ENCODE measurements around the gene CDH13. TPM values are rescaled to one million over a fixed set of nuclear protein-coding genes. Genes with fewer than 3 reads are reported as not detected.

Gene CDH13
- polyA plus RNA-seq, 1 donor from 2014 or later, result 3.2 TPM

GRCh38 chr16:82996814-82997213 is 370.0 kb downstream of the CDH13 start:
- H3K9me2 ChIP-seq (ENCODE audit: insufficient read depth, low read length), result no peaks in the 10 kb centered on the region
- H3K4me2 ChIP-seq (ENCODE audit: low read length), result no peak overlapping the region
- H2AFZ ChIP-seq (ENCODE audit: low read depth, low read length), result no peak overlapping the region
- H4K20me1 ChIP-seq (ENCODE audit: insufficient read depth), result no peaks in the 10 kb centered on the region
- no peaks in the 10 kb centered on the region for H3K79me2 ChIP-seq (replicated peaks; ENCODE audit: insufficient read depth, low read length)
- H3K4me3 ChIP-seq (ENCODE audit: low read length), result no peak overlapping the region
- no peaks in the 10 kb centered on the region for H3K27me3 ChIP-seq (ENCODE audit: insufficient read depth, low read depth, low read length)
- no peaks in the 10 kb centered on the region for H3K9me3 ChIP-seq (ENCODE audit: low read length)
- H3F3A ChIP-seq (ENCODE audit: insufficient read depth, low read length, poor library complexity, severe bottlenecking), result no peaks in the 10 kb centered on the region
- no peak for TF ChIP-seq POLR2AphosphoS5 (IDR thresholded peaks at IDR 0.05)
- no peak for TF ChIP-seq MXI1 (conservative IDR thresholded peaks at IDR 0.05; ENCODE audit: poor library complexity, severe bottlenecking)
- no peak for TF ChIP-seq TAF1 (IDR thresholded peaks at IDR 0.05; ENCODE audit: low read depth)
- TF ChIP-seq RAD21 (conservative IDR thresholded peaks at IDR 0.05), result no peak
- TF ChIP-seq EP300 (conservative IDR thresholded peaks at IDR 0.05; ENCODE audit: poor library complexity, severe bottlenecking), result no peak
- no peak for TF ChIP-seq SMC3 (conservative IDR thresholded peaks at IDR 0.05; ENCODE audit: poor library complexity)
- TF ChIP-seq, protein P1, sequence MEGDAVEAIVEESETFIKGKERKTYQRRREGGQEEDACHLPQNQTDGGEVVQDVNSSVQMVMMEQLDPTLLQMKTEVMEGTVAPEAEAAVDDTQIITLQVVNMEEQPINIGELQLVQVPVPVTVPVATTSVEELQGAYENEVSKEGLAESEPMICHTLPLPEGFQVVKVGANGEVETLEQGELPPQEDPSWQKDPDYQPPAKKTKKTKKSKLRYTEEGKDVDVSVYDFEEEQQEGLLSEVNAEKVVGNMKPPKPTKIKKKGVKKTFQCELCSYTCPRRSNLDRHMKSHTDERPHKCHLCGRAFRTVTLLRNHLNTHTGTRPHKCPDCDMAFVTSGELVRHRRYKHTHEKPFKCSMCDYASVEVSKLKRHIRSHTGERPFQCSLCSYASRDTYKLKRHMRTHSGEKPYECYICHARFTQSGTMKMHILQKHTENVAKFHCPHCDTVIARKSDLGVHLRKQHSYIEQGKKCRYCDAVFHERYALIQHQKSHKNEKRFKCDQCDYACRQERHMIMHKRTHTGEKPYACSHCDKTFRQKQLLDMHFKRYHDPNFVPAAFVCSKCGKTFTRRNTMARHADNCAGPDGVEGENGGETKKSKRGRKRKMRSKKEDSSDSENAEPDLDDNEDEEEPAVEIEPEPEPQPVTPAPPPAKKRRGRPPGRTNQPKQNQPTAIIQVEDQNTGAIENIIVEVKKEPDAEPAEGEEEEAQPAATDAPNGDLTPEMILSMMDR (IDR thresholded peaks at IDR 0.05; ENCODE audit: poor library complexity, severe bottlenecking), result no peak
- TF ChIP-seq, protein P2, sequence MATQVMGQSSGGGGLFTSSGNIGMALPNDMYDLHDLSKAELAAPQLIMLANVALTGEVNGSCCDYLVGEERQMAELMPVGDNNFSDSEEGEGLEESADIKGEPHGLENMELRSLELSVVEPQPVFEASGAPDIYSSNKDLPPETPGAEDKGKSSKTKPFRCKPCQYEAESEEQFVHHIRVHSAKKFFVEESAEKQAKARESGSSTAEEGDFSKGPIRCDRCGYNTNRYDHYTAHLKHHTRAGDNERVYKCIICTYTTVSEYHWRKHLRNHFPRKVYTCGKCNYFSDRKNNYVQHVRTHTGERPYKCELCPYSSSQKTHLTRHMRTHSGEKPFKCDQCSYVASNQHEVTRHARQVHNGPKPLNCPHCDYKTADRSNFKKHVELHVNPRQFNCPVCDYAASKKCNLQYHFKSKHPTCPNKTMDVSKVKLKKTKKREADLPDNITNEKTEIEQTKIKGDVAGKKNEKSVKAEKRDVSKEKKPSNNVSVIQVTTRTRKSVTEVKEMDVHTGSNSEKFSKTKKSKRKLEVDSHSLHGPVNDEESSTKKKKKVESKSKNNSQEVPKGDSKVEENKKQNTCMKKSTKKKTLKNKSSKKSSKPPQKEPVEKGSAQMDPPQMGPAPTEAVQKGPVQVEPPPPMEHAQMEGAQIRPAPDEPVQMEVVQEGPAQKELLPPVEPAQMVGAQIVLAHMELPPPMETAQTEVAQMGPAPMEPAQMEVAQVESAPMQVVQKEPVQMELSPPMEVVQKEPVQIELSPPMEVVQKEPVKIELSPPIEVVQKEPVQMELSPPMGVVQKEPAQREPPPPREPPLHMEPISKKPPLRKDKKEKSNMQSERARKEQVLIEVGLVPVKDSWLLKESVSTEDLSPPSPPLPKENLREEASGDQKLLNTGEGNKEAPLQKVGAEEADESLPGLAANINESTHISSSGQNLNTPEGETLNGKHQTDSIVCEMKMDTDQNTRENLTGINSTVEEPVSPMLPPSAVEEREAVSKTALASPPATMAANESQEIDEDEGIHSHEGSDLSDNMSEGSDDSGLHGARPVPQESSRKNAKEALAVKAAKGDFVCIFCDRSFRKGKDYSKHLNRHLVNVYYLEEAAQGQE (IDR thresholded peaks at IDR 0.05; ENCODE audit: borderline replicate concordance), result no peak
- no peak for TF ChIP-seq EZH2 (IDR thresholded peaks at IDR 0.05; ENCODE audit: borderline replicate concordance, insufficient read depth, low read length, poor library complexity, severe bottlenecking)
- H3K36me3 ChIP-seq (ENCODE audit: insufficient read depth, low read length), result no peaks in the 10 kb centered on the region
- no peak overlapping the region for H3K9ac ChIP-seq (ENCODE audit: low read length)
- H3K27ac ChIP-seq (ENCODE audit: low read length), result no peak overlapping the region

GRCh38 chr16:82999711-83000110 is 372.9 kb downstream of the CDH13 start:
- Histone ChIP-seq H3K79me2 (replicated peaks; ENCODE audit: insufficient read depth, low read length) (no peaks in the 10 kb centered on the region), H4K20me1 (ENCODE audit: insufficient read depth) (no peaks in the 10 kb centered on the region), H2AFZ (ENCODE audit: low read depth, low read length) (no peak overlapping the region), H3K9ac (ENCODE audit: low read length) (no peak overlapping the region), H3K27ac (ENCODE audit: low read length) (no peak overlapping the region), H3F3A (ENCODE audit: insufficient read depth, low read length, poor library complexity, severe bottlenecking) (no peaks in the 10 kb centered on the region), H3K9me2 (ENCODE audit: insufficient read depth, low read length) (no peaks in the 10 kb centered on the region), H3K36me3 (ENCODE audit: insufficient read depth, low read length) (no peaks in the 10 kb centered on the region), H3K27me3 (ENCODE audit: insufficient read depth, low read depth, low read length) (no peaks in the 10 kb centered on the region), H3K9me3 (ENCODE audit: low read length) (no peaks in the 10 kb centered on the region), H3K4me3 (ENCODE audit: low read length) (no peak overlapping the region), H3K4me2 (ENCODE audit: low read length) (no peak overlapping the region)
- TF ChIP-seq, protein P2 (IDR thresholded peaks at IDR 0.05; ENCODE audit: borderline replicate concordance), result no peak
- TF ChIP-seq MXI1 (conservative IDR thresholded peaks at IDR 0.05; ENCODE audit: poor library complexity, severe bottlenecking), result no peak
- no peak for TF ChIP-seq RAD21 (conservative IDR thresholded peaks at IDR 0.05)
- no peak for TF ChIP-seq EP300 (conservative IDR thresholded peaks at IDR 0.05; ENCODE audit: poor library complexity, severe bottlenecking)
- no peak for TF ChIP-seq POLR2AphosphoS5 (IDR thresholded peaks at IDR 0.05)
- TF ChIP-seq, protein P1 (IDR thresholded peaks at IDR 0.05; ENCODE audit: poor library complexity, severe bottlenecking), result no peak
- TF ChIP-seq EZH2 (IDR thresholded peaks at IDR 0.05; ENCODE audit: borderline replicate concordance, insufficient read depth, low read length, poor library complexity, severe bottlenecking), result no peak

Data from neural cell (in vitro differentiated cells).